Measurements from ENCODE around the gene TRIP12.
"Not testable (repeated sequence)": the region's sequence is repeated elsewhere in the genome, so short reads cannot be mapped to it uniquely, and the experiment has no call there.

Gene TRIP12

DNA sequence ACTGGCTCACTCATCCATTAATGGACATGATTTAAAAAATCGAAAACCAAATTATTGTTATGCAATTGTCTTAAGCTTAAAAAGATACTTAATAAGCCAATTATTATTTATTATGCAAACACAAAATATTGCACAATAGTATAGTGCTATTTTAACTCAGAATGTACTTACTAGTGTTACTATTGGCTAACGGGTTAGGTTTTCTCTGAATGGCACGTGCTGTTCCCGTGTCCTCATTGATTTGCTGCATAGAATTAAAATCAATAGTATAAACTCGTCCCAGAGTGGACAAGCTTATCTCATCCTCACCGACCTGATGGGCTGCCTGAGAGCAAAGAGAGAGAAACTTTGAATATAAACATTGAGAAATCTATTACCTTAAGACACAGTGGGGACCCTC, 116.2 kb downstream of the TRIP12 start:
- no peak for TF ChIP-seq CTCF (IDR thresholded peaks at IDR 0.05; ENCODE audit: low read depth, low read length)
- H3K4me3 ChIP-seq (ENCODE audit: low read depth, low read length) = no peak overlapping the region

- no peak overlapping the region for H3K4me3 ChIP-seq (ENCODE audit: low read depth, low read length)
- no peak for TF ChIP-seq CTCF (IDR thresholded peaks at IDR 0.05; ENCODE audit: low read depth, low read length)
These were observed 119.0 kb downstream of the TRIP12 start for GRCh38 chr2:229802785-229803184.

- no peak overlapping the region for H3K4me3 ChIP-seq (ENCODE audit: low read depth, low read length)
- peak; percentile 59 for TF ChIP-seq CTCF (IDR thresholded peaks at IDR 0.05; ENCODE audit: low read depth, low read length)
These were observed 120.6 kb downstream of the TRIP12 start for GRCh38 chr2:229800997-229801754.

DNA sequence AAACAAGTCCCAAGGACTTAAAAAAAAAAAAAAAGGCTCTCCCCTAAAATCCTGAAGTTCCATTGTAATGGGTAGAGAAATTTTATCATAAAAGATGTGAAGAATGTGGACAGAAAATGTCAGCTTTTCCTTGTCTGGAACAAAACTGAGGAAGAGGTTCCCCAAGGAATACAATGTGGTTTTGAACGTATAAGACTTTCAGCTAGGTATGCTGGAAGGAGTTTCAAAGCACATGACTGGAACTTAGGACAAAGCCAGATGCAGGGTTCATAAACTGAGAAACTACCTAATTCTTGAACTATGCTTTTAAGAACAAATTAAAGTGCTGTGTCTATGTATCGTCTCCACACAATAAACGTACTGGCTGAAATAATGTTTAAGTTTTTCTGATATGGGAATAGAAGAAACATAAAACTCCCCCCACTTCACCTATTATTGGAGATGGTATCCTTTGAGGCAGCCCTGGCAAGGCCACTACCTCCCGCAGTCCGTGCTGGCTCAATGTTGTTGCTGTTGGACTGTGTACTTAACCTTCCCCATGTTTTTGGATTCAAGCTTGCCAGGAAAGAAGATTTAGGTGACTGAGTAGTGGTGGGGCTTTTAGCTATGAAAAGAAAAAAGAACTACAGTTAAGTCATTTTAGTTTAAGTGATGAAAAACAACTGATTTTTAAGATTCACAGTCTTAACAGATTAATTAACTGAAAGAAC, 123.2 kb downstream of the TRIP12 start:
- TF ChIP-seq CTCF (IDR thresholded peaks at IDR 0.05; ENCODE audit: low read depth, low read length) = no peak
- H3K4me3 ChIP-seq (ENCODE audit: low read depth, low read length) = no peak overlapping the region

DNA sequence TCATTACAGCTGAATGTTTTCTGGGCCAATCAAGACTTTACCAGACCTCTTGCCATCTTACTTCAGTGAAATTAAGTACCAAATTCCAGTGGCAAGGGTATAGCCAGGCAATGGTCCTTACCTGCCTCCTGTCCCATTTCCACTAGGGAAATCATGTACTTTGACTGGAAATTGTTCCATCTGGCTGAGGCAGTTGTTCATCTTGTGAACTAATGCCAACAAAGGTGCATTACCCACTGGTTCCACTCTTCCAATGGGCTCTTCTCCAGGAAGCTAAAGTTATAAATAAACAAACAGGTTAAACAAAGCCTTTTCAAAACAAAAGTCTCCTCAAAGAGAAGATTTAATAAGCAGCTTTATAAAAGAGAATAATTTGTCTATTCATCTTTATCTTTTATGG, 126.8 kb downstream of the TRIP12 start:
- H3K4me3 ChIP-seq (ENCODE audit: low read depth, low read length) = no peak overlapping the region
- no peak for TF ChIP-seq CTCF (IDR thresholded peaks at IDR 0.05; ENCODE audit: low read depth, low read length)

DNA sequence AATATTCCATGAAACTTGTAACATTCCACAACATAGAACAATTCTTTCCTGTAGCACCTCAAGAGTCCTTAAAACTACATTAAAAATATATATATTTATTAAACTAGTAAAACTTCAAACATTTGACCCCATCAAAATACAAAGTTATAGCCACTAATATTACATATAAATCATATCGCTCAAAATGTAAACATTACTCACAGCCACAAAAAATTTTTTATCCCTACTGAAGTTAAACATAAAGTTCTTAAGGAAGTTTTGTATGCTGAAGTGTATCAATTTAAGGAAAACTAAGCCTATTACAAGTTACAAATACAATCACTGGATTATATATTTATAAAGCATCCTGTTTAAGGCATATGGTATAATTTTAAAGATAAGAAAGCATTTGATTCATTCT, 127.2 kb downstream of the TRIP12 start:
- TF ChIP-seq CTCF (IDR thresholded peaks at IDR 0.05; ENCODE audit: low read depth, low read length) = no peak
- H3K4me3 ChIP-seq (ENCODE audit: low read depth, low read length) = no peak overlapping the region

DNA sequence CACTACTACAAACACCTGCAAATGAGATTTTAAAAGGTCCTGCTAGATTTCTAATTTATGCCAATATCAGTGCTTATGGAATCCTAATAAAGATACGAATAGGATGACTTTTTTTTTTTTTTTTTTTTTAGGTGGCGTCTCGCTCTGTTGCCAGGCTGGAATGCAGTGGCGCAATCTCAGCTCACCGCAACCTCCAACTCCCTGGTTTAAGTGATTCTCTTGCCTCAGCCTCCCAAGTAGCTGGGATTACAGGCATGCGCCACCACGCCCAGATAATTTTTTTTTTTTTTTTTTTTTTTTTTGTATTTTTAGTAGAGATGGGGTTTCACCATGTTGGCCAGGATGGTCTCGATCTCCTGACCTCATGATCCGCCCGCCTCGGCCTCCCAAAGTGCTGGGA, 135.5 kb downstream of the TRIP12 start:
- not testable (repeated sequence) for H3K4me3 ChIP-seq (ENCODE audit: low read depth, low read length)
